ENCODE measurements around the gene XKR3.
"Not testable (repeated sequence)": the region's sequence is repeated elsewhere in the genome, so short reads cannot be mapped to it uniquely, and the experiment has no call there.

Gene XKR3

DNA sequence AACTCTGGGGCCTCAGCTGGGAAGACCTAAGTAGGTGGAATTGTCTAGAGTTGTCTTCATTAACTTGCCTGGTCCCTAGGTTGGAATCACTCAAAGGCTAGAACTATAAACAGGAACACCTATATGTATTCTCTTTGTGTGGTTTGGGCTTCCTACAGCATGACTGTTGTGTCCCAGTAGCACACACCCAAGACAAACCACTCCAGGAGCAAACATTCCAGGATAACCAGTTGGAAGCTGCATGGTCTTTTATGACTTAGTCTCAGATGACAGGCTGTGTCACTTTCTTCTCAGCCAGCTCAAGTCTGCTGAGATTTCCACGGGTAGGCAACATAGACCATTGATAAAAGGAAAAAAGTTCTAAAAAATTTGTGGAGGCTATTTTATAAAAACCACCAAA lies 90.9 kb downstream of the XKR3 start:
- DNase-seq: not testable (repeated sequence)
